ENCODE data around the gene DST. TPM values are rescaled to one million over a fixed set of nuclear protein-coding genes. Genes with fewer than 3 reads are reported as not detected.
A peak's percentile ranks its signal among the peaks of the same experiment; 100 is the strongest.

The DST gene
- total RNA-seq, 1 donor from 2014 or later, result 259 TPM

DNA sequence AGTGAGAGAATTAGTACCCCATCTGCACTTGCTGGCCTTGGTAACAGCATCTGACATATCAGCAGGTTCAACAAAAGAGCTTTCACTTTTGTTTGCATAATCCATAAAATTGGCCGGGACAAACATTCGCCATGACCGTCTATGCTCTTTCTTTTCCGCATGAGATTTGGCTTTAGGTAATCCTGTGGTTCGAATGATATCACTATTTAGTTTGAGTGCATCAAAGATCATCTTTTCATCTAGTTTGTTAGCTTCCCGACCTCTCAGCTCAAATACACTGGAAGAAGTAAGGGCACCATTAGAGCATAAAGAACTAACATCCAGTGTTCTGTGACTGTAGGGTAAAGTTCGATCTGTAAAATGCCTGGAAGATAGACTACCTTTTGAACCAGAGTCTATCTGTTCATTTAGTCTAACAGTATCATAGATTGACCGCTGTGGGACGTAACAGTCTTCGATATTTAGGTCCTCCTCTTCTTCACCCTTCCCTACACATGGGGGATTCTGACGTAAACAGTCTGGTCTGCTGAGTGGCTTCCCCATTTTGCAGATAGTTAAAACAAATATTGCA is 101.6 kb downstream of the DST start:
- H3K79me2 ChIP-seq (ENCODE audit: low read depth), result peaks cover 59% of the 10 kb centered on the region
- peaks cover 25% of the 10 kb centered on the region for H3K4me1 ChIP-seq
- Mint-ChIP-seq H3K4me1 (peaks cover 12% of the 10 kb centered on the region), H3K27me3 (ENCODE audit: insufficient read depth, low read depth) (no peaks in the 10 kb centered on the region), H3K27ac (no peak overlapping the region), H3K9me3 (no peaks in the 10 kb centered on the region), H3K4me3 (no peak overlapping the region), H3K36me3 (peaks cover 5% of the 10 kb centered on the region)
- H3K36me3 ChIP-seq, result no peaks in the 10 kb centered on the region
- H3K27me3 ChIP-seq, result no peaks in the 10 kb centered on the region
- H3K9ac ChIP-seq, result no peak overlapping the region
- peak overlapping the region; percentile 80 for H3K4me2 ChIP-seq
- no peak overlapping the region for H2AFZ ChIP-seq (replicated peaks)
- peaks cover 46% of the 10 kb centered on the region for H4K20me1 ChIP-seq (ENCODE audit: low read depth)
- no peak overlapping the region for H3K27ac ChIP-seq
- no peak for DNase-seq (ENCODE audit: low spot score)
- H3F3A ChIP-seq (ENCODE audit: low read depth), result peaks cover 31% of the 10 kb centered on the region
- TF ChIP-seq EZH2 (IDR thresholded peaks at IDR 0.05), result no peak
- TF ChIP-seq, protein P1, sequence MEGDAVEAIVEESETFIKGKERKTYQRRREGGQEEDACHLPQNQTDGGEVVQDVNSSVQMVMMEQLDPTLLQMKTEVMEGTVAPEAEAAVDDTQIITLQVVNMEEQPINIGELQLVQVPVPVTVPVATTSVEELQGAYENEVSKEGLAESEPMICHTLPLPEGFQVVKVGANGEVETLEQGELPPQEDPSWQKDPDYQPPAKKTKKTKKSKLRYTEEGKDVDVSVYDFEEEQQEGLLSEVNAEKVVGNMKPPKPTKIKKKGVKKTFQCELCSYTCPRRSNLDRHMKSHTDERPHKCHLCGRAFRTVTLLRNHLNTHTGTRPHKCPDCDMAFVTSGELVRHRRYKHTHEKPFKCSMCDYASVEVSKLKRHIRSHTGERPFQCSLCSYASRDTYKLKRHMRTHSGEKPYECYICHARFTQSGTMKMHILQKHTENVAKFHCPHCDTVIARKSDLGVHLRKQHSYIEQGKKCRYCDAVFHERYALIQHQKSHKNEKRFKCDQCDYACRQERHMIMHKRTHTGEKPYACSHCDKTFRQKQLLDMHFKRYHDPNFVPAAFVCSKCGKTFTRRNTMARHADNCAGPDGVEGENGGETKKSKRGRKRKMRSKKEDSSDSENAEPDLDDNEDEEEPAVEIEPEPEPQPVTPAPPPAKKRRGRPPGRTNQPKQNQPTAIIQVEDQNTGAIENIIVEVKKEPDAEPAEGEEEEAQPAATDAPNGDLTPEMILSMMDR (IDR thresholded peaks at IDR 0.05), result no peak
- TF ChIP-seq EZH2phosphoT487 (IDR thresholded peaks at IDR 0.05), result no peak
- peak overlapping the region; percentile 48 for H3K4me3 ChIP-seq
- no peaks in the 10 kb centered on the region for H3K9me3 ChIP-seq (ENCODE audit: low read depth)

DNA sequence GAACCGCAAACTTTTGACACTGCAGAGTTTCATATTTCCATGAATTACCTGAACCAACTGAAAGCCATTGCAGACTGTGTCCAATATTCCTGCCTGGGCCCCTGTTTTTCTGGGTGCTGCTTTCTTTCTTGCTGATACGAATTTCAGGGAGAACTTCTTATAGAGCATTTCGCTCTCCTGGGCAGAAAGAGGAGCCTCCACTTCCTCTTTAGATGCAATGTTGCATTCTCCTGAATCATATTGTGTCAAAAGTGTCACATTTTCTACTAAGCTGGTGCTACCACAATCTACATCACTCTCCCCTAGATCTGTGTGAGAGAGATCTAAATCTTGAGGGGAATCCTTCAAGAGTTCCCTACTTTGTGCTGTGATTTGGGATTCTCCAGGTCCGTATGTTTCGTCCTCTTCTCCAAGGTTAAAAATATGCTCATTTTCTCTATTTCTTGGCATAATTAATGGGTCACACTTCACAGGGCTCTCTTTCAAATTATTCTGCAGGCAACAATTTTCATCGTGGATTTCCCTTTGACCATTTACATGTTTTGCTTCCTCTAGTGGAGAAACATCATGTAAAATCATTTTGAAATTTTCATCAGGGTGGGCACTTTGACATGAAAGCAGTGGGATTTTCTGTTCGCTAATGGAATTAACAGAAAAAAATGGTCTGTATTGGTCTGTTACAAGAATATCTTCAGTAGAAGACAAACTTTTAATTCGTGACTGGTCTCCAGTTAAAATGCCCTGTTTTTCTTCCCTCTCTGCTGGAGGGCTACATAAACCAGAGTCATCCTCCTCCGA is 102.3 kb downstream of the DST start:
- Histone ChIP-seq H3K4me3 (no peak overlapping the region), H3K9ac (no peak overlapping the region)

DNA sequence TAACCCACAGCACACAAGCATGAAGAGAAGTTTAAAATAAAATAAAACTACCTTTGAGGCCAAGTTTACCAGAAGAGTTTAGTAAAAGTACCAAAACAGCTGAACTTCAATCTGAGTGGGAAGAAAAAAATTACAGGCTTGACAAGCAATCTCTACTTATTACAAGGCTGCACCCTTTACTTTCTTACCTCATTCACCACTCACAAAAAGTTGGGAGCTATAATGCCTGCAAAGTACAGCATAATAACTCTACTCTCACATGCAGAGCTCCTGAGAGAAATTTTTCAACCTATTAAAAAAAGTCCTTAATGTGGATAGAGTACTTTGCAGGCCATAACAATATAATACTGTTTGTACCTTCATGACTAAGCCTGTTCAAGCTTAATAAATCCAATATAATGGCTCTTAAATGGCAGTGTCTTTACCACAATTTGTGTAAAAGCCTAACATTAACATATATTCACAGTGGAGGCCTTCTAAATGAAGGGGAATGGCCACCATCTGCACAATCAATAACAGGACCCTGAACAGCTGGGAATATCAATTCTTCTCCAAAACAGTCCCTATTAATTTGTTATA is 103.1 kb downstream of the DST start:
- H3K27me3 ChIP-seq, result no peaks in the 10 kb centered on the region
- DNase-seq (ENCODE audit: low spot score), result no peak
- H3K4me1 Mint-ChIP-seq, result peaks cover 16% of the 10 kb centered on the region
- no peak overlapping the region for H3K4me2 ChIP-seq
- no peaks in the 10 kb centered on the region for H3K9me3 Mint-ChIP-seq
- peaks cover 32% of the 10 kb centered on the region for H3F3A ChIP-seq (ENCODE audit: low read depth)
- peaks cover 40% of the 10 kb centered on the region for H3K4me1 ChIP-seq
- H3K36me3 Mint-ChIP-seq, result peaks cover 15% of the 10 kb centered on the region
- peak overlapping the region; percentile 73 for H3K4me3 Mint-ChIP-seq
- H3K36me3 ChIP-seq, result no peaks in the 10 kb centered on the region
- H3K9me3 ChIP-seq (ENCODE audit: low read depth), result no peaks in the 10 kb centered on the region
- no peak overlapping the region for H2AFZ ChIP-seq (replicated peaks)
- H3K9ac ChIP-seq, result no peak overlapping the region
- H3K27ac Mint-ChIP-seq, result peak overlapping the region; percentile 14
- H3K27me3 Mint-ChIP-seq (ENCODE audit: insufficient read depth, low read depth), result no peaks in the 10 kb centered on the region
- H3K27ac ChIP-seq, result no peak overlapping the region
- peaks cover 40% of the 10 kb centered on the region for H4K20me1 ChIP-seq (ENCODE audit: low read depth)
- TF ChIP-seq, protein P1 (IDR thresholded peaks at IDR 0.05), result no peak
- TF ChIP-seq EZH2phosphoT487 (IDR thresholded peaks at IDR 0.05) (no peak), EZH2 (IDR thresholded peaks at IDR 0.05) (no peak)
- H3K4me3 ChIP-seq, result no peak overlapping the region
- H3K79me2 ChIP-seq (ENCODE audit: low read depth), result peaks cover 44% of the 10 kb centered on the region

More for the DNA sequence above, 102.3 kb downstream of the DST start:
- Mint-ChIP-seq H3K36me3 (peaks cover 12% of the 10 kb centered on the region), H3K27ac (no peak overlapping the region), H3K9me3 (no peaks in the 10 kb centered on the region), H3K4me1 (peaks cover 16% of the 10 kb centered on the region), H3K4me3 (no peak overlapping the region), H3K27me3 (ENCODE audit: insufficient read depth, low read depth) (no peaks in the 10 kb centered on the region)
- Histone ChIP-seq H3K79me2 (ENCODE audit: low read depth) (peaks cover 52% of the 10 kb centered on the region), H3K9me3 (ENCODE audit: low read depth) (no peaks in the 10 kb centered on the region), H3K27ac (no peak overlapping the region), H4K20me1 (ENCODE audit: low read depth) (peaks cover 46% of the 10 kb centered on the region), H3K36me3 (no peaks in the 10 kb centered on the region), H2AFZ (replicated peaks) (no peak overlapping the region), H3F3A (ENCODE audit: low read depth) (peaks cover 31% of the 10 kb centered on the region), H3K4me2 (peak overlapping the region; percentile 80), H3K4me1 (peaks cover 32% of the 10 kb centered on the region), H3K27me3 (no peaks in the 10 kb centered on the region)
- no peak for DNase-seq (ENCODE audit: low spot score)
- TF ChIP-seq EZH2phosphoT487 (IDR thresholded peaks at IDR 0.05), result no peak
- TF ChIP-seq, protein P1 (IDR thresholded peaks at IDR 0.05), result no peak
- TF ChIP-seq EZH2 (IDR thresholded peaks at IDR 0.05), result no peak
